T47D (cell line): ENCODE measurements around the gene IL15RA.

Experiments
- DNase-seq, 2 experiments: peaks; one replicate each; pipeline versions ENCODE4 v3.0.0 to v3.0.0-alpha.2; 2011 to 2012; ENCODE audit warnings: low read depth in 1 of 2, low spot score in 1 of 2
- JUND ChIP-seq: IDR thresholded peaks from 2 replicates; pipeline ENCODE4 v1.6.1; 2012; ENCODE audit warnings: low read depth
- in situ Hi-C: cut with HindIII; loops from 2 replicates; pipeline ENCODE4 v1.10.0; 2016; ENCODE audit warnings: low sequenced_read_pairs, low pct_unique_long_range_greater_than_20kb

IL15RA gene, protein sequence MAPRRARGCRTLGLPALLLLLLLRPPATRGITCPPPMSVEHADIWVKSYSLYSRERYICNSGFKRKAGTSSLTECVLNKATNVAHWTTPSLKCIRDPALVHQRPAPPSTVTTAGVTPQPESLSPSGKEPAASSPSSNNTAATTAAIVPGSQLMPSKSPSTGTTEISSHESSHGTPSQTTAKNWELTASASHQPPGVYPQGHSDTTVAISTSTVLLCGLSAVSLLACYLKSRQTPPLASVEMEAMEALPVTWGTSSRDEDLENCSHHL

GRCh38 chr10:5977471-5978229, at the start of gene IL15RA:
TSS of gene IL15RA (minus strand) at chr10:5977543. CDS start at chr10:5977492, 51 bp downstream.
- in situ Hi-C loops = no loop called here
- DNase-seq = peak; percentile 83 to 89
- no peak for TF ChIP-seq JUND

DNA sequence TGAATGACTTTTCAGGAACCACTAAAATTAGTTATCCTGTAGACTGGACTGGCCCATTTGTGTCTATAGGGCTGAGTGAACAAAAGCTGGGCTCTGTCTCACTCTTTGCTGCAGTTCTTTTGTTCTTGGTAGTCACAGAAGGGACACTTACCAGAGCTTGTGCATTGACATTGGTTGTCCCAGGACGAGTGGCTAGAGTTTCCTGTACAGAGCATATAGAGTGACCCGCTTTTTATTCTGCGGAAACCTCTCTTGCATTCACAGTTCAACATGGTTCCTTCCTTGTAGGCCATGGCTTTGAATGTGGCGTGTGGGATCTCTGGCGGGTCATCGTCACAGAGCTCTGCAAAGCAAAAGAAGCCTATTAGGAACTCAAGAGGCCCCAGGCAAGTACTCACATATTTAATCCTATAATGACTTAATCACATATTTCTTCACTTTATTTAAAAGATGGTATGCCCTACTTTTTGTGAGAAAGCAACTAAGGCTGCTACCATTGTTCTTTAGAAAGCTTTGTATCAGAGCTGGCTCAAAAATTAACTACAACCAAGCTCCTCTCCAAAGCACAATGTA, 48.4 kb upstream of the IL15RA start:
- no peak for TF ChIP-seq JUND
- in situ Hi-C loops = no loop called here
- no peak for DNase-seq

DNA sequence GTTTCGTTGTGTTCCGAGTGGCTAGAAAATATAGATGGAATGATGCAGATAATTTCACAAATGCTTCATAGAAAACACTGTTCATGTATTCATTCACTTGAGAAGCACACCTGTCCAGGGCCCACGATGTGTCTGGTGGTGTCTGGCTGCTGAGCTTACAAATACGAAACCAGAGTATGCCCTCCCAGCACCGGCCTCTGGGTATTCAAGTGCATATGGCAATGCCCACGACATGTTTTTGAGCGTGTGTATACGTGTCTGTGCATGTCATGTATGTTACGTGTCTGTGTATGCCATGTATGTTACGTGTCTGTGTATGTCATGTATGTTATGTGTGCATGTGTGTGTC, 47.0 kb upstream of the IL15RA start:
- in situ Hi-C loops = no loop called here
- TF ChIP-seq JUND = no peak
- no peak for DNase-seq

DNA sequence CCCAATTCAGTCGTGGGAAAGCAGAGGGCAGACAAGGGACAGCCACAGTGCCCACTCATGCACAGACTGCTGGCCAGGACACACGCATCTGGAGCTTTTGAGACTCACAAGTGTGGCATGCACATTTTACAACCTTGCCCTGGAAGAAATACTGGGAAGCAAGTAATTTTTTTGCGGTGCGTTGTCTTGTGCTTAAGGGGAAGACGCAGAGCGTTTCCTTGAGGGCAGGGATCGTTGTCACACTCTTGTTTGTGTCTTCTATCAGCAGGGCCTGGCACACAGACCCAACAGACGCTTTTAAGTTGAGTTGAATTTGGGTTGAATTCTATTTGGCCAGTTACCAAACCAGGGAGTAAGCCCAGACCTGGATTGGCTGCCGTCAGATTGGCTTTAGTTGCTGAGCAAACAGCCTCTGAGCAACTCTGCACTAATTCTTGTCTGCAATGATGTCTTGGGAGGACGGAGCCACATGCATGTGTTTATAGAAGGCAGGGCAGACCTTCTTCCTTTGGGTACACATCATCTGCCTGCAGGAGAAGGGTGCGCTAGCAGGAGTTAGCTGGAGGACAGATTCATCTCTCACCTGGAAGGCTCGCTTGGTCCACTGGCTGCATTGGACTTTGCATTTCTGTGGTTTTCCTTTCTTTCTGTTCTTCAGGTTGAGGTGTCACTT, 46.5 kb upstream of the IL15RA start:
- no peak for TF ChIP-seq JUND
- DNase-seq = peak; percentile 43 to 56
- in situ Hi-C loops = no loop called here

DNA sequence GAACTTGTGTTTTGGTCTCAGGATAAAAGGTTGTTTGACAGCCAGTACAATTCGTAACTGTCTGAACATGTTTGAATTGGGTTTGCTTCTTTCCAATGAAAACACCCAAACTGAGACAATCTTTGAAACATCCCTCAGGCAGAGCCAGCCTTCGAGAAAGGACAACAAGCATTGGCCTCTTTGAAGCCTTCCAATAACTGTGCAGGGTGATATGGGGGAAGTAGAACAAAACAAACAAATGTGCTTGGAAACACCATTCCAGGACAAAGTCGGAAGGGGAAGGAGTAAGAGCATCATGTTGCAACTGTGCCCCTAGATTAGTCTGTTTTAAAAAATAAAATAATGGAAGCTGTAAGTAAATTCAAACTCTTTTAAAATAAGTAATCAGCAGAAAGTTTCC, 45.3 kb upstream of the IL15RA start:
- no peak for TF ChIP-seq JUND
- peak in 1 of 2 experiments; percentile 30 for DNase-seq
- in situ Hi-C loops = no loop called here

DNA sequence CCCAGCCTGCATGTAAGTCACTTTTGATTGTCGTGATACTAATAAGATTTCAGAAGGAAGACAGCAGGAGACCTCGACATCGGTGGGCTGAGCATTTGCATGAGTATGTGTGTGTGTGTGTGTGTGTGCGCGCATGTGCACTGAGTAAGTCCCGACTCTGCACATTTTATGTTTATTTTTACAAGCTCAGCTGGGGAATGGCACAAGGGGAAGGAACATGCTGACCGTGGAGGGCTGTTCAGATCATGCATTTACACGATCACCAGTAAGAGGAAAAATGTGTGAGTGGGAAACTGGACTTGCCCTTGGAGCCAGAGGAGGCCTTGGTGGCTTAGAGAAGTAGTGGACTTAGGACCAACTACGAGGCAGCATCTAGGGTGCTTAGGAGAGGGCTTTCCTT, 43.5 kb upstream of the IL15RA start:
- in situ Hi-C loops = no loop called here
- DNase-seq = no peak
- TF ChIP-seq JUND = no peak

GRCh38 chr10:6019796-6020195, 42.5 kb upstream of the IL15RA start:
- no peak for DNase-seq
- in situ Hi-C loops = no loop called here
- no peak for TF ChIP-seq JUND

DNA sequence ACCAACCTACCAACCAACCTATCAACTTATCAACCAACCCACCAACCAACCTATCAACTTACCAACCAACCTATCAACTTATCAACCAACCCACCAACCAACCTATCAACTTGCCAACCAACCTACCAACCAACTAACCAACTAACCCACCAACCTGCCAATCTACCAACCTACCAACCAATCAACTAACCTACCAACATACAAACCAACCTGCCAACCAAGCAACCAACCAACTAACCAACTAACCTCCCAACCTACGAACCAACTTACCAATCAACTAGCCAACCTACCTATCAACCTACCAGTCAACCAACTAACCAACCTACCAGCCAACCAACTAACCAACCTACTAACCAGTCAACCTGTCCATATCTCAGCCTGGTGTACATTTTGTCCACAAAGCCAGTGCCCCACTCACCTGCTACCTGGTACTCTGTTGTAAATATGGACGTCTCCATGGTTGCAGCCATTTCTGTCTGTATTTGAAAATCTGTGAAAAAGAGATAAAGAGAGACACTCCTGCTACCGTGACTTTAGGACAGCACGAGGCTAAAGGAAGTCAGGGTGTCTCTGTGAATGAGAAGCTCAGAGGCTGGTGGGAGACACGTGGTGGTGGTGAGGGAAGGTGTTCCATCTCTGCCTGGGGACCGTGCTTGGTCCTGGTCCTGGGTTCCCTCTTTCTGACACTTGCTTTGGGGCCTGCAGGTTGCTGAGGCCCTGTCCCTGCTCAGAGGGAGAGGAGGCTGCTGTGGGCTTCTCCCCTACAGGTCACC, 41.9 kb upstream of the IL15RA start:
- in situ Hi-C loops = no loop called here
- no peak for TF ChIP-seq JUND
- DNase-seq = no peak

DNA sequence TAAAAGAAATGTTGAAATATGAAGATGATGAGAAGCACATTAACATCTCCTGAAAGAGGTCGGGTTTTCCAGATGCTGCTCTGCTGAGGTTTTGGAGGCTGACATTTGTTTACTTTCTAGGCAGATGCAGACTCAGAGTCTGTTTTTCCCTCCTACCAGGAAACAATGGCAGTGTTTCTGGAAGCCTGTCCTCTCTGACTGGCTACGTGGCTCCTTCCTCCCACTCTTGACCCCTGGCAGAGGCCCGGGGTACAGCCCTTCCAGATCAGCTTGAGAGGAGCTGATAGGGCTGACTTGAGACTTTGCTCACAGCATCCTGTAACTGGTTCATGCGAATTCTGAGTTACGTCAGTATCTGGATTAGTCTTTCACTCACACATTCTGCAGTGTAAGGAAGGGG, 41.1 kb upstream of the IL15RA start:
- in situ Hi-C loops = no loop called here
- no peak for TF ChIP-seq JUND
- no peak for DNase-seq

DNA sequence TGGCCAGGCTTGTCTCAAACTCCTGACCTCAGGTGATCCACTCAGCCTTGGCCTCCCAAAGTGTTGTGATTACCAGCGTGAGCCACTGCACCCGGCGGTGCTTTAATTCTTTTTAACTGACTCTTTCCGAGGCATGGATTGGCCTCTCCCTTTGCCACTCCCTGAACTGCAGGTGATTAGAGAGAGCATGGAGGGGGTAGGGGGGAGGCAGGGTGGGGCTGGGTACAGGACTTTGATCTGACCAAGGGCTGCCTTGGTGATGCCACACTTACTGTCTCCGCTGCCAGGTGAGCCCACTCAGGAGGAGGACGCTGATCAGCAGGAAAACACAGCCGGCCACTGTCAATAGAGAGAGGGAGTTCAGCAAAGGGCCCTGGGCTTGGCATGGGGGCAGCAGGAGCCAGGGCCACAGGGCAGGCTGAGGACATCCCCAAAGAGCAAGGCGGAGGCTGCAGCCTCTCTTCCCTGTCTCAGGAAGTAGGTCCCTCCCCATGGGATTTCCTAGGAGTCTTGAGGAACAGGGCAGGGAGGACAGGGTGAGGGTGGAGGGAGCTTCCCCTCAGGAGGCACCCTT, 40.5 kb upstream of the IL15RA start:
- no peak for TF ChIP-seq JUND
- in situ Hi-C loops = no loop called here
- DNase-seq = no peak

DNA sequence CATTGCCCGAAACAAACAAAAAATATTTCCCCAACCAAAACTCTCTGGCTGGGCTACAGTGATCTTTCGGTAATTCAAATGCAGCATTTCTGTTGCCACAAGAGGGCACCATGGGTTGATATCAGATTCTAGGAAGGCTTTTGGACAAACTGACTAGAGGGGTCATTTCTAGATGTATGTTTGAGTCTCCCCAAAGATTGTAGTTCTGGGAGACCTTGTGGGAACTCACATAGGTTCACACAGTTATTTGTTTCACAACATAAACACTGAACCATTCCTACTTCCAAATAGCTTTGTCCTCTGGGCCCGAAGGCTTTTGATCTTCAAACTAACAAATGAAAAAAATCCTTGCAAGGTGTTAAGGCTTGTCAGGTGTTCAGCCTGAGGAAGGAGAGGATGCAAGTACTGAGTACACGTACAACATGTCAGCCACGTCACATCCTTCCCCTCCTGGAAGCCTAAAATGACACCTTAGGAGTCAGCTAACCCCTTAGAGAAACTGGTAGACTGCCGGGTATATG, 37.0 kb upstream of the IL15RA start:
- no peak for TF ChIP-seq JUND
- peak; percentile 51 to 75 for DNase-seq
- in situ Hi-C loops = no loop called here
